HL-60/S4 treated with retinoic acid at 250 ng/mL for 4 days and 3 days (cell line): ENCODE results near the gene LYPD6B.

Experiments used
- in situ Hi-C: fragments of 300-500 bp; cut with MboI; formaldehyde crosslinking; loops from 2 replicates; pipeline ENCODE4 v1.7.0; 2022; ENCODE audit warnings: low sequenced_read_pairs

Gene LYPD6B

DNA sequence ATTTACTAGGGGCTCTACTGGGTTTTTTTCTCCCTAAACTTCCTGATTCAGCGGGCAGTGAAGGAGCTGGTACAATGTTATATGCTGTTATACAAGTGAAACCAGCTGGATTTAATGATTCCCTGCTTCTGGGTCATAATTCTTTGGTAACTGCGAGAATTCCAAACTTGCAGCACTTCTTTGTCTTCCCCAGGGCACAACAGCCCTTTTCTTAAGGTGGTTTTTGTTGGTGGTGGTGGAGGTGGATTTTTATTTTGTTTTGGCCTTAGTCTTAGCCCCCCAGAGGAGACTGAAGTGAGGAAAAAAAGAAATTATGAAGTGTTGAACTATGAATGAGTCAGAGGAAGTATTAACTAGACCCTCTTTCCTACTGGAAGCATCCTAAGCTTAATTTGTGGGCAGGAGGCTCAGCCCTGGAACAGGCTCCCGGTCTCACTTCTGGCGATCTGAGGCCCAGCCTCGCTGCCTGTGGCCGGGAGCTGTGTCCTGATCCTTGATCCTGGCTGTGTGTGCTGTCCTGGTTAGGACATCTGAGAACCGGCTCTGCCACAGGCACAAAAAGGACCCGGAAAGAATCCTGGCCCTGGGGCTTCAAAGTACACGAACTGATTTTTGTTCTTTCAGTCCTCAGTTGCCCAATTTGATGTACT, 141.9 kb downstream of the LYPD6B start:
- in situ Hi-C loops: no loop called here

- in situ Hi-C loops: no loop called here
Observed at GRCh38 chr2:149183187-149183586, 144.7 kb downstream of the LYPD6B start.

- in situ Hi-C loops: no loop called here
Observed at GRCh38 chr2:149184991-149185390, 146.5 kb downstream of the LYPD6B start.

DNA sequence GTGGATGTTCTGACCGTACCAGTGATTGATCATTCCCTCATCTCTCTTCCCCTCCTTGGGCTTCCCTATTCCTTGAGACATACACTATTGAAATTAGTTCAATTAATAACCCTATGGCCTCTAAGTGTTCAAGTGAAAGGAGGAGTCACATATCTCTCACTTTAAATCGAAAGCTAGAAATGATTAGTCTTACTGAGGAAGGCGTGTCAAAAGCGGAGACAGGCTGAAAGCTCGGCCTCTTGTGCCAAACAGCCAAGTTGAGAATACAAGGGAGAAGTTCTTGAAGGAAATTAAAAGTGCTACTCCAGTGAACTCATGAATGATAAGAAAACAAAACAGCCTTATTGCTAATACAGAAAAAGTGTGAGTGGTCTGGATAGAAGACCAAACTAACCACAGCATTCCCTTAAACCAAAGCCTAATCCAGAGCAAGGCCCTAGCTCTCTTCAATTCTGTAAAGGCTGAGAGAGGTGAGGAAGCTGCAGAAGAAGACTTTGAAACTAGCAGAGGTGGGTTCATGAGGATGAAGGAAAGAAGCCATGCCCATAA, 147.5 kb downstream of the LYPD6B start:
- in situ Hi-C loops: no loop called here

DNA sequence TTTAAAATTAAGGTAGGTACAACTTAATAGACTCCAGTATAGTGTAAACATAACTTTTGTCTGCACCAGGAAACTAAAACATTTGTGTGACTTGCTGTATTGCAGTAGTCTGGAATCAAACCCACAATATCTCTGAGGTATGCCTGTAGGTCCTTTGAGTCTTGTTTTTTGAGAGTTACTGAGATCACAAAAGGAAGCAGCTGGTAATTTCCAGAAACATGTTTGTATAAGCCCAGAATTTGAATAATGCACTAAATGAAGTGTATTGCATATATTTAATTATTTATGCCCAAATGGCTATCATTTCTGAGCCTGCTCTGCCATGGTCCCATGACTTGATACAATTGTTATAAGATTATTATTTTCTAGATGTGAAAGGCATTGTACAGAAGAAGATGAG, 148.6 kb downstream of the LYPD6B start:
- in situ Hi-C loops: no loop called here

GRCh38 chr2:149188291-149188690, 149.8 kb downstream of the LYPD6B start:
- in situ Hi-C loops: no loop called here

- in situ Hi-C loops: no loop called here
Observed at GRCh38 chr2:149189769-149190168, 151.3 kb downstream of the LYPD6B start.

DNA sequence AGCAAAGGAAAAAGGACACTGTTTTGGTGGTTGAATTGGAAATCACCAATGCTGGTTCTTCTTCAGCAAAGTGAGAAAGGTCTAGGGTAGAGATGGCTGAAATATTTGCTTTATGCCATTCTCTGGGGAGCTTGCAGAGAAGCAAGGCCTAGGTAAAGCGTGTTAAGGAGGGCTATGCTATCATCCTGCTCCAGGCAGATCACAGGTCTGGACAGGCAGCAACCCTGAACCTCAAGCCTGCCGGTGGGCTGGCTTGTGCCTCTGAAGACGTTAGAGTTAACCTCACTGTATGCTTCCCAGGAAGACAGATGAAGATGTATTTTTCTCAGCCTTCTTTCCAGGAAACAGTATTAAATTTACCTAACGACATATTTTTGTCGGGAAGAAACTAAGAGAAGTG, 153.4 kb downstream of the LYPD6B start:
- in situ Hi-C loops: no loop called here

DNA sequence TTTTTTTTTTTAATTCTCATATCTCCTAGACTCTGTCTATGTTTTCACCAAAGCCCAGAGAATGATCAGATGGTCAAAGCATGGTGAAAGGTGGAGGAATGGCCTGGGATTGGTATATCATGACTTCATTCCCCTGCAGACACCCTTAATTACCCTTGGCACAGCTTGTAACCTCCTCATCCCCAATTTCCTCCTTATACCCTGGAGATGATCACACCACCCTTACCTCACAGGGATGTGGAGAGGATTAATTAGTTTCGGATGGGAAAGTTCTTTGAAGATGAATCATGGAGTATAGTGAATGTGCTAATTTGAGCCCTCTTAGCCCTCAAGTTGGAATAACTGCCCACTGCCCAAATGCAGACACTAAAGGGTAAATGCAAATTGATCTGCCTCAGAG, 153.9 kb downstream of the LYPD6B start:
- in situ Hi-C loops: no loop called here

DNA sequence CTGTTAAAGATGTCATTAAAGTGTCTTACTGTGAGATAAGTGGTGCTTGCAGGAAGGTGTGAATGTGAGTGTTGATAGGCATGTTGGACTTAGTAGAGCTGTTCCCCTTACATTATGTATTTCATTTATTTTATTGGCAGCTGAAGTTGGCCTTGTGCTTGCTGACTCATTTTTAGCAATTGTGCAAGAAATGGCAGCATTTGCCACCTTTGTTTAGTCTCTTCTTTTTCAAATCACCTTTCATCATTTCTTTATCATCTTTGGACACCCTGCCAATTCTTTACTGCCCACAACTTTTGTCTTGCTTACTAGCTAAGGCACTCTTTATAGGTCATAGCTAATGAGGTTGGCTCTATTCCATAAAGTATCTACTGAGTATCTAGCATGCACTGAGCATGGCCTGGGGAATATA, 161.6 kb downstream of the LYPD6B start:
- in situ Hi-C loops: no loop called here

DNA sequence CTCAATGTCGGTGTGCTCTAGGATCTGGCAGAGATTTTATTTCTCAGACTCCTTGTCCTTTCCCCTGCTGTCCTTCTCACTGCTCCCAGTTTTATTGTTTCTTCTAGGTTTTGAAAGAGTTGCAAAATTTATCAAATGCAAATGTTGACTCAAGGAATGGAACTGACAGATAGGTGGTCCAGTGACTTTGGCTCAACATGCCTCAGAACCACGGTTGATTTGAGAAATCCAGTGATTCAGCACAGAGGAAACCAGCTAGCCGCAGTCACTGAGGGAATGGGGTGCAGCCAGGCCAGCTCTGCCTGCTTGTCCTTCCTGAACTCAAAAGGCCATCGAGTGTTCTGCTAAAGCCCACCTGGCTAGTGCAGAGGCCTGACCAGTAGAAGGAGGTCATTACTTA, 166.2 kb downstream of the LYPD6B start:
- in situ Hi-C loops: no loop called here

- in situ Hi-C loops: no loop called here
Observed at GRCh38 chr2:149205143-149205542, 166.6 kb downstream of the LYPD6B start.

DNA sequence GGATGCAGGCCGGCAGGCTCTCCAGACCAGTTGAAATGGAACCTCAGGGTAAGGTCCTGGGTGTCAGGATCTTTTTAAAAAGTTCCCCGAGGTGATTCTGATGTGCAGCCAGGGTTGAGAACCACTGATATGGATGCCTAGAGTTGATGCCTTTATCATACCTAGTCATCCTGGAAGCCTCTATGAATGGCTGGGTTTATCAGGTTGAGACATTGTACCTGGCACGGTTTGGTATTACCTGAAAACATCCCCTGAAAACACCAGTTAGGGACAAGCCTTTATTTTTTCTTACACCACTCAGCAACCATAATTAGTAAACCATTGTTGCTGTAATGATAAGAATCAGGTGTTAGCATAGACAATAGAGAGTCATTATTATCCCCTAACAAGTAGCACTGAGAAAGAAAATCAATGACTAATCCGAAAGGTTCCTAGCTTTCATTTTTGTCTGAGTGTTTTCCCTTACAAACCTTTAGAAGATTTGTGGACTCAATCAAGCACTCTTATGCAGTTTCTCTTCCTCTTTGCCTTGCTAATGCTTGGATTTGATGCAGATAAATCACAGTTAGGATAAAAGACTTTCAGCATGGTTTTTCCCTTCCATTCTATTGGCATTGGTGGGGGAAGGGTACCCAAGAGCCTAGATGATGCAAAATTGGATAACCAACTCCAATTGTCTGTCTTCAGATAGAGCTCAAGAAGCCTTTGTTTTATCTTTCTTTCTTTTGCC, 175.4 kb downstream of the LYPD6B start:
- in situ Hi-C loops: no loop called here

GRCh38 chr2:149218497-149218896, 180.0 kb downstream of the LYPD6B start:
- in situ Hi-C loops: no loop called here

DNA sequence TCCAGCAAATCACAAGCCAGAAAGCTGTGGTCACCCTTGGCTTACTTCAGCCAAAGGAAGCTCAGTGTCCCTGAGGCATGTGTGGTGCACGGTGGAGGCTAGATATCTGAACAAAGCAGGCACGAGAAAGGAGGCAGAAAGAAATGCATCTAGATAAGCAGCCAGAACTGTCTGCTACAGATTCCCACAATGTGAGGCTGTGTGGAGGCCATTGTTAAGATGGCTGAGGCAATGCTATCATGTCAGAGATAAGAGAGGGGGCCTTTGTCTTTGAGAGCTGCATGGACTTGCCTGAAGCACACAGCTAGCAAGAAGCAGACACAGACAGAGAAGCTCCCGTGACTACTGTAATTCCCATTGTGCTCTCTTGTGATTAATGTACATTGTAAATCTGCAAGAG, 181.4 kb downstream of the LYPD6B start:
- in situ Hi-C loops: no loop called here

GRCh38 chr2:149221002-149221401, 182.5 kb downstream of the LYPD6B start:
- in situ Hi-C loops: no loop called here

GRCh38 chr2:149221898-149222297, 183.4 kb downstream of the LYPD6B start:
- in situ Hi-C loops: no loop called here

DNA sequence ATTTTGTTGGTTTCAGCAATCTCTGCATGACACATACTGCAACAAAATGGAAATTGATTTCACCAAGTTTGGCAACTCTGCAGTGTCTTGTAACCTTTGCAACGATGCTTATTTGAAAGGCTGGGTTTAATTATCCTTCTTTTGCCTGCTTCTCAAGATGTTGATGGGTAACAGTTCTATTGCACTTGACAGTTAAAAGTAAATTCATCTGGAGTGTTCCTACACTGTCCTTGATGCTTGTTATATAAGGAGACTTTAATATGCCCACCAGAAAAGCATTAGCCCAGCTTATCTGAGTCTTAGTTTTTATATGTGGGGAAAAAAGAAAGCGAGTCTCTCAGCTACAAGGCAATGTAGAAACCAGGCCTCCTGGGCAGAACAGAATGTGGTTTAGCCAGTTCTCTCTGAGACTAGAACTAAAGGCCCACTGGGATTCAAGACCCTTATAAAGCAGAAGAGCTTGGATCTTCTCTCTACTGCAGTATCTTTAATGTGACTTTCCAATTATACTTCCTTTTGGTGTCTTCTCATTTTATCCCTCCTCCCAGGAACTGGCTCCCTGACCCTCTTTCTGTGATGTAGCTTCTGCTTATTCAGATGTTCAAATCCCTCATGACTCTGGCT, 185.1 kb downstream of the LYPD6B start:
- in situ Hi-C loops: no loop called here

DNA sequence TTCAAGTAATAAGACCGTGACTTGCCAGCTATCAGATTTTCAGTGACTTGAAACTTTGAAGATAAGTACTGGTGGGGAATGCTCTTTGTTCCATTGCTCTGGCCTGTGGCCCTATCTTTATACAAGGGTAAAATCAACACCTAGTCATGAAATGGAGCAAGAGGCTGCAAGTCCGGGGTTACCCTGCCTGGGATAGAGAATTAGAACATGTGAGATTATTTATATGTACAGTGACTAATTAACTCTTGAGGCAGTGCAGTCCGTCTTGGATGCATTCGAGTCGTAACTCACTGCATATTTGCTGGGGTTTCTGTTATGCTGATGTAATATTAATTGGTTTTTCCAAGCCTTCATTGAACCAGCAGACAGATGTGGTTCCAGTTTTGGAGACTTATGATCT, 186.0 kb downstream of the LYPD6B start:
- in situ Hi-C loops: no loop called here

DNA sequence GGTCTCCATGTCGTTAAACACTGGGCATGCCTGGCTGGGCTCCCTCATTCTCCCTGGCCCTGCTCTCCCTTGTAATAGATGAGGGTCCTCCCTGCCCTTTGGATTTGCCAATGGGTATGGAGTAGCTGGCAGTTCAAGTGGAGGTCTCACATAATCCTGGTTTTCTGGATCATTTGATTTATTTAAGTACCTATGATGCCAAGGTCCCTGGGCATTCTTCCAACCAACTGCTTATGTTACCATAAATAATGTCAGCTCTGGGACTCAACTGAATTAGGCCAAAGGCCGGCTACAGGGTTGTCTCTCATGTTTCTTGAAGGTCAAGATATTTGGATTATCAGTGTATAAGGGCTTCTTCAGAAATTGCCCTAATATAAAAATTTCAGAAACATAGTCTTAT, 186.9 kb downstream of the LYPD6B start:
- in situ Hi-C loops: no loop called here

DNA sequence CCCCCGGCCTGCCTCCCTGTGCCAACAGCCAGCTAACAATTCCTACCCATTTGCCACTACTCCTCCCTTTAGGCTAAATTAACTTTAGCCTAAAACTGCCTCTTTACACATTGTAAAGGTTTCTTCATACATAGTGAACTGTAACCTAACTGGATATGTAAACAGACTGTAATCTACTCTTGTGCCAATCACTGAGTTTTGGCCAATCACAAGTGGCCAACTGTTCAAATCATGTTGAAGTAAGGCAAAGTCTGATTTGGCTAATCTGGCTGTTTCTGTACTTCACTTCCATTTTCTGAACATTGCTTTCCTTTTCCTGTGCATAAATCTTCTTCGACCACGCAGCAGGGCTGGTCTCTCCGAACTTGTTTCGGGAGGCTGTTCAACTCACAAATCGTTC, 188.3 kb downstream of the LYPD6B start:
- in situ Hi-C loops: no loop called here

- in situ Hi-C loops: no loop called here
Observed at GRCh38 chr2:149235816-149236375, 197.4 kb downstream of the LYPD6B start.
